HEK293 (cell line): ENCODE measurements around the gene DNAH3.

ENCODE experiments used
- CTCF ChIA-PET: fragments of 350-600 bp; formaldehyde crosslinking; extraction: SDS; loops from one replicate; lab custom pipeline; 2021; ENCODE audit warnings: antibody characterized with exemption; lab: Yijun Ruan, JAX
- POLR2A ChIA-PET: fragments of 300-600 bp; formaldehyde crosslinking; extraction: SDS; loops from one replicate; lab custom pipeline; 2020; ENCODE audit warnings: antibody characterized with exemption, inconsistent platforms; lab: Yijun Ruan, JAX
- H3K27ac ChIP-seq: fragments of 200-500 bp; sonication (Bioruptor generic); 2 replicates; pipeline ENCODE4 v1.5.1; 2014; ENCODE audit warnings: low read depth, low read length, control low read depth, inconsistent platforms; ENCODE audit errors: extremely low read depth
- H3K36me3 ChIP-seq, 2 experiments: fragments of 200-500 bp in 1 of 2; sonication (Bioruptor generic) in 1 of 2; 1 replicate in 1 of 2; 2 replicates in 1 of 2; pipeline ENCODE4 v1.5.1; 2014 to 2017; ENCODE audit warnings: inconsistent platforms in 2 of 2, low read length in 2 of 2; ENCODE audit not compliant: control insufficient read depth in 2 of 2, insufficient read depth in 1 of 2
- H3K4me1 ChIP-seq: fragments of 200-500 bp; sonication (Bioruptor generic); 2 replicates; pipeline ENCODE4 v1.5.1; 2014; ENCODE audit warnings: mild to moderate bottlenecking, low read length, inconsistent platforms; ENCODE audit not compliant: control insufficient read depth, insufficient read depth
- H3K4me3 ChIP-seq: 2 replicates; pipeline ENCODE4 v1.5.1; 2011; ENCODE audit warnings: low read depth, mild to moderate bottlenecking, control low read depth, low read length, moderate library complexity
- H3K9me3 ChIP-seq: fragments of 200-500 bp; sonication (Bioruptor generic); 2 replicates; pipeline ENCODE4 v1.5.1; 2014; ENCODE audit warnings: low read depth, low read length, inconsistent platforms; ENCODE audit not compliant: control insufficient read depth, insufficient read depth
- HOXC10 ChIP-seq: sonication (generic); formaldehyde crosslinking; IDR thresholded peaks from 2 replicates; pipeline ENCODE4 v1.8.1; 2023; ENCODE audit warnings: mild to moderate bottlenecking, missing genetic modification reagents
- KLF16 ChIP-seq: fragments of 450-650 bp; formaldehyde crosslinking; IDR thresholded peaks from 2 replicates; pipeline ENCODE4 v1.5.1; 2017; ENCODE audit warnings: missing biosample characterization, missing genetic modification characterization
- OVOL3 ChIP-seq: fragments of 450-650 bp; formaldehyde crosslinking; IDR thresholded peaks from 2 replicates; pipeline ENCODE4 v1.5.1; 2016; ENCODE audit warnings: missing biosample characterization, missing genetic modification characterization
- SETDB1 ChIP-seq: IDR thresholded peaks from one replicate; pipeline ENCODE4 v1.6.1; 2017; ENCODE audit warnings: mild to moderate bottlenecking, low read length, moderate library complexity, mixed read lengths; ENCODE audit not compliant: insufficient read length
- YY2 ChIP-seq: fragments of 450-650 bp; formaldehyde crosslinking; IDR thresholded peaks from 2 replicates; pipeline ENCODE4 v1.5.1; 2016; ENCODE audit warnings: missing biosample characterization, missing genetic modification characterization
- ZBTB17 ChIP-seq: fragments of 450-650 bp; formaldehyde crosslinking; IDR thresholded peaks from 2 replicates; pipeline ENCODE4 v1.5.1; 2016; ENCODE audit warnings: missing biosample characterization, missing genetic modification characterization
- ZBTB20 ChIP-seq: fragments of 450-650 bp; formaldehyde crosslinking; IDR thresholded peaks from 2 replicates; pipeline ENCODE4 v1.5.1; 2016; ENCODE audit warnings: missing biosample characterization, missing genetic modification characterization
- ZBTB21 ChIP-seq: fragments of 450-650 bp; formaldehyde crosslinking; IDR thresholded peaks from 2 replicates; pipeline ENCODE4 v1.5.1; 2017; ENCODE audit warnings: missing biosample characterization, missing genetic modification characterization
- ZBTB8A ChIP-seq: fragments of 450-650 bp; formaldehyde crosslinking; IDR thresholded peaks from 2 replicates; pipeline ENCODE4 v1.5.1; 2016; ENCODE audit warnings: missing biosample characterization, missing genetic modification characterization
- ZNF114 ChIP-seq: fragments of 450-650 bp; formaldehyde crosslinking; IDR thresholded peaks from 2 replicates; pipeline ENCODE4 v1.5.0; 2017; ENCODE audit warnings: missing biosample characterization, missing genetic modification characterization
- ZNF138 ChIP-seq: fragments of 450-650 bp; formaldehyde crosslinking; IDR thresholded peaks from 2 replicates; pipeline ENCODE4 v1.5.1; 2016; ENCODE audit warnings: missing biosample characterization, missing genetic modification characterization, borderline replicate concordance
- ZNF146 ChIP-seq: fragments of 450-650 bp; formaldehyde crosslinking; IDR thresholded peaks from 2 replicates; pipeline ENCODE4 v1.5.1; 2016; ENCODE audit warnings: missing biosample characterization, missing genetic modification characterization
- ZNF157 ChIP-seq: fragments of 450-650 bp; formaldehyde crosslinking; IDR thresholded peaks from 2 replicates; pipeline ENCODE4 v1.5.1; 2016; ENCODE audit warnings: missing biosample characterization, missing genetic modification characterization
- ZNF174 ChIP-seq: fragments of 450-650 bp; formaldehyde crosslinking; IDR thresholded peaks from 2 replicates; pipeline ENCODE4 v1.5.0; 2017; ENCODE audit warnings: missing biosample characterization, mild to moderate bottlenecking, missing genetic modification characterization
- ZNF175 ChIP-seq: fragments of 450-650 bp; formaldehyde crosslinking; IDR thresholded peaks from 2 replicates; pipeline ENCODE4 v1.5.1; 2016; ENCODE audit warnings: missing biosample characterization, missing genetic modification characterization
- ZNF202 ChIP-seq: fragments of 450-650 bp; formaldehyde crosslinking; IDR thresholded peaks from 2 replicates; pipeline ENCODE4 v1.5.1; 2016; ENCODE audit warnings: missing biosample characterization, missing genetic modification characterization, borderline replicate concordance
- ZNF221 ChIP-seq: fragments of 450-650 bp; formaldehyde crosslinking; IDR thresholded peaks from 2 replicates; pipeline ENCODE4 v1.5.1; 2017; ENCODE audit warnings: missing biosample characterization, missing genetic modification characterization, borderline replicate concordance
- ZNF274 ChIP-seq, 2 experiments: fragments of 200-500 bp in 1 of 2; fragments of 450-650 bp in 1 of 2; sonication (Bioruptor generic) in 1 of 2; formaldehyde crosslinking in 1 of 2; IDR thresholded peaks; 2 replicates each; pipeline versions ENCODE4 v1.5.1 to v1.6.1; 2014 to 2016; ENCODE audit warnings: borderline replicate concordance in 1 of 2, inconsistent platforms in 1 of 2, low read length in 1 of 2, missing biosample characterization in 1 of 2, missing genetic modification characterization in 1 of 2
- ZNF335 ChIP-seq: fragments of 450-650 bp; formaldehyde crosslinking; conservative IDR thresholded peaks from 2 replicates; pipeline ENCODE4 v1.5.1; 2016; ENCODE audit warnings: missing biosample characterization, missing genetic modification characterization
- ZNF623 ChIP-seq: fragments of 450-650 bp; formaldehyde crosslinking; IDR thresholded peaks from 2 replicates; pipeline ENCODE4 v1.5.1; 2016; ENCODE audit warnings: missing biosample characterization, missing genetic modification characterization
- ZNF624 ChIP-seq: fragments of 450-650 bp; formaldehyde crosslinking; IDR thresholded peaks from 2 replicates; pipeline ENCODE4 v1.5.1; 2017; ENCODE audit warnings: missing biosample characterization, missing genetic modification characterization
- ZNF626 ChIP-seq: fragments of 450-650 bp; sonication (Bioruptor Pico); formaldehyde crosslinking; IDR thresholded peaks from 2 replicates; pipeline ENCODE4 v1.5.1; 2018; ENCODE audit warnings: missing biosample characterization, missing genetic modification characterization, inconsistent platforms
- ZNF701 ChIP-seq: fragments of 450-650 bp; formaldehyde crosslinking; IDR thresholded peaks from 2 replicates; pipeline ENCODE4 v1.5.1; 2016; ENCODE audit warnings: missing biosample characterization, missing genetic modification characterization
- TF ChIP-seq, protein P1 (sequence below): fragments of 450-650 bp; formaldehyde crosslinking; IDR thresholded peaks from 2 replicates; pipeline ENCODE4 v1.5.1; 2016; ENCODE audit warnings: missing biosample characterization, missing genetic modification characterization, low read depth
- TF ChIP-seq, protein P2 (sequence below): fragments of 450-650 bp; formaldehyde crosslinking; IDR thresholded peaks from 2 replicates; pipeline ENCODE4 v1.5.1; 2016; ENCODE audit warnings: missing biosample characterization, missing genetic modification characterization
- TF ChIP-seq, protein P3 (sequence below): fragments of 450-650 bp; formaldehyde crosslinking; conservative IDR thresholded peaks from 2 replicates; pipeline ENCODE4 v1.5.1; 2016; ENCODE audit warnings: low read depth, missing biosample characterization, missing genetic modification characterization

The DNAH3 gene

GRCh38 chr16:21179126-21179982 lies 28.7 kb upstream of the DNAH3 start:
- Histone ChIP-seq H3K4me1 (no peaks in the 10 kb centered on the region), H3K4me3 (no peak overlapping the region), H3K36me3 (peaks cover 3 to 35% of the 10 kb centered on the region in 2 experiments; a peak in 2 of 3 replicates), H3K9me3 (no peaks in the 10 kb centered on the region), H3K27ac (no peak overlapping the region)
- POLR2A ChIA-PET = no interaction called here
- CTCF ChIA-PET = interaction anchor here (1.1 kb wide), 1 partner anchor 9 kb away, joined by 3 read pairs; no protein-coding TSS in a partner anchor
- TF ChIP-seq ZNF626 (tag by site-specific recombination) (no peak), ZNF701 (tag by site-specific recombination) (no peak), ZNF175 (tag by site-specific recombination) (no peak), ZNF623 (no peak), KLF16 (tag by site-specific recombination) (no peak), ZNF335 (tag by site-specific recombination) (no peak), ZNF157 (tag by site-specific recombination) (no peak), ZNF221 (tag by site-specific recombination) (no peak), ZNF274 (IDR thresholded peaks at IDR 0.05; ENCODE audit: low read length) (no peak), ZNF274 (tag by site-specific recombination; IDR thresholded peaks at IDR 0.05; ENCODE audit: borderline replicate concordance) (no peak), ZNF146 (tag by site-specific recombination) (no peak), ZBTB20 (no peak), SETDB1 (no peak), HOXC10 (CRISPR knock-in tag) (no peak), OVOL3 (no peak), ZBTB17 (tag by site-specific recombination) (no peak), ZNF624 (no peak), YY2 (tag by site-specific recombination) (no peak)
- TF ChIP-seq, protein P1, sequence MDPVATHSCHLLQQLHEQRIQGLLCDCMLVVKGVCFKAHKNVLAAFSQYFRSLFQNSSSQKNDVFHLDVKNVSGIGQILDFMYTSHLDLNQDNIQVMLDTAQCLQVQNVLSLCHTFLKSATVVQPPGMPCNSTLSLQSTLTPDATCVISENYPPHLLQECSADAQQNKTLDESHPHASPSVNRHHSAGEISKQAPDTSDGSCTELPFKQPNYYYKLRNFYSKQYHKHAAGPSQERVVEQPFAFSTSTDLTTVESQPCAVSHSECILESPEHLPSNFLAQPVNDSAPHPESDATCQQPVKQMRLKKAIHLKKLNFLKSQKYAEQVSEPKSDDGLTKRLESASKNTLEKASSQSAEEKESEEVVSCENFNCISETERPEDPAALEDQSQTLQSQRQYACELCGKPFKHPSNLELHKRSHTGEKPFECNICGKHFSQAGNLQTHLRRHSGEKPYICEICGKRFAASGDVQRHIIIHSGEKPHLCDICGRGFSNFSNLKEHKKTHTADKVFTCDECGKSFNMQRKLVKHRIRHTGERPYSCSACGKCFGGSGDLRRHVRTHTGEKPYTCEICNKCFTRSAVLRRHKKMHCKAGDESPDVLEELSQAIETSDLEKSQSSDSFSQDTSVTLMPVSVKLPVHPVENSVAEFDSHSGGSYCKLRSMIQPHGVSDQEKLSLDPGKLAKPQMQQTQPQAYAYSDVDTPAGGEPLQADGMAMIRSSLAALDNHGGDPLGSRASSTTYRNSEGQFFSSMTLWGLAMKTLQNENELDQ (tag by site-specific recombination) = no peak
- TF ChIP-seq, protein P2, sequence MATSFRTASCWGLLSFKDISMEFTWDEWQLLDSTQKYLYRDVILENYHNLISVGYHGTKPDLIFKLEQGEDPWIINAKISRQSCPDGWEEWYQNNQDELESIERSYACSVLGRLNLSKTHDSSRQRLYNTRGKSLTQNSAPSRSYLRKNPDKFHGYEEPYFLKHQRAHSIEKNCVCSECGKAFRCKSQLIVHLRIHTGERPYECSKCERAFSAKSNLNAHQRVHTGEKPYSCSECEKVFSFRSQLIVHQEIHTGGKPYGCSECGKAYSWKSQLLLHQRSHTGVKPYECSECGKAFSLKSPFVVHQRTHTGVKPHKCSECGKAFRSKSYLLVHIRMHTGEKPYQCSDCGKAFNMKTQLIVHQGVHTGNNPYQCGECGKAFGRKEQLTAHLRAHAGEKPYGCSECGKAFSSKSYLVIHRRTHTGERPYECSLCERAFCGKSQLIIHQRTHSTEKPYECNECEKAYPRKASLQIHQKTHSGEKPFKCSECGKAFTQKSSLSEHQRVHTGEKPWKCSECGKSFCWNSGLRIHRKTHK (tag by site-specific recombination) = no peak

GRCh38 chr16:21175397-21175796 lies 24.8 kb upstream of the DNAH3 start:
- Histone ChIP-seq H3K4me3 (no peak overlapping the region), H3K27ac (no peak overlapping the region), H3K36me3 (peaks cover 3 to 35% of the 10 kb centered on the region in 2 experiments; a peak in 2 of 3 replicates), H3K4me1 (no peaks in the 10 kb centered on the region), H3K9me3 (no peaks in the 10 kb centered on the region)
- ChIA-PET CTCF (interaction anchor here (0.6 to 1.9 kb wide), 2 partner anchors 13 to 22 kb away, joined by 5 to 6 read pairs; no protein-coding TSS in a partner anchor), POLR2A (no interaction called here)
- no peak for TF ChIP-seq ZNF138 (tag by site-specific recombination)
- no peak for TF ChIP-seq ZNF114 (tag by site-specific recombination)
- TF ChIP-seq ZBTB8A (tag by site-specific recombination) = no peak
- no peak for TF ChIP-seq ZBTB21 (tag by site-specific recombination)
- TF ChIP-seq ZNF202 = no peak
- TF ChIP-seq, protein P3, sequence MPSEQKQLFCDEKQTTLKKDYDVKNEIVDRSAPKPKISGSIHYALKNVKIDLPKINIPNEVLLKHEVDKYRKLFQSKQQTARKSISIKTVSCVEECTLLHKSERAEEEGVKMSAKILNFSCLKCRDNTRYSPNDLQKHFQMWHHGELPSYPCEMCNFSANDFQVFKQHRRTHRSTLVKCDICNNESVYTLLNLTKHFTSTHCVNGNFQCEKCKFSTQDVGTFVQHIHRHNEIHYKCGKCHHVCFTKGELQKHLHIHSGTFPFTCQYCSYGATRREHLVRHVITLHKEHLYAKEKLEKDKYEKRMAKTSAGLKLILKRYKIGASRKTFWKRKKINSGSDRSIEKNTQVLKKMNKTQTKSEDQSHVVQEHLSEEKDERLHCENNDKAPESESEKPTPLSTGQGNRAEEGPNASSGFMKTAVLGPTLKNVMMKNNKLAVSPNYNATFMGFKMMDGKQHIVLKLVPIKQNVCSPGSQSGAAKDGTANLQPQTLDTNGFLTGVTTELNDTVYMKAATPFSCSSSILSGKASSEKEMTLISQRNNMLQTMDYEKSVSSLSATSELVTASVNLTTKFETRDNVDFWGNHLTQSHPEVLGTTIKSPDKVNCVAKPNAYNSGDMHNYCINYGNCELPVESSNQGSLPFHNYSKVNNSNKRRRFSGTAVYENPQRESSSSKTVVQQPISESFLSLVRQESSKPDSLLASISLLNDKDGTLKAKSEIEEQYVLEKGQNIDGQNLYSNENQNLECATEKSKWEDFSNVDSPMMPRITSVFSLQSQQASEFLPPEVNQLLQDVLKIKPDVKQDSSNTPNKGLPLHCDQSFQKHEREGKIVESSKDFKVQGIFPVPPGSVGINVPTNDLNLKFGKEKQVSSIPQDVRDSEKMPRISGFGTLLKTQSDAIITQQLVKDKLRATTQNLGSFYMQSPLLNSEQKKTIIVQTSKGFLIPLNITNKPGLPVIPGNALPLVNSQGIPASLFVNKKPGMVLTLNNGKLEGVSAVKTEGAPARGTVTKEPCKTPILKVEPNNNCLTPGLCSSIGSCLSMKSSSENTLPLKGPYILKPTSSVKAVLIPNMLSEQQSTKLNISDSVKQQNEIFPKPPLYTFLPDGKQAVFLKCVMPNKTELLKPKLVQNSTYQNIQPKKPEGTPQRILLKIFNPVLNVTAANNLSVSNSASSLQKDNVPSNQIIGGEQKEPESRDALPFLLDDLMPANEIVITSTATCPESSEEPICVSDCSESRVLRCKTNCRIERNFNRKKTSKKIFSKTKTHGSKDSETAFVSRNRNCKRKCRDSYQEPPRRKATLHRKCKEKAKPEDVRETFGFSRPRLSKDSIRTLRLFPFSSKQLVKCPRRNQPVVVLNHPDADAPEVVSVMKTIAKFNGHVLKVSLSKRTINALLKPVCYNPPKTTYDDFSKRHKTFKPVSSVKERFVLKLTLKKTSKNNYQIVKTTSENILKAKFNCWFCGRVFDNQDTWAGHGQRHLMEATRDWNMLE = no peak
- TF ChIP-seq ZNF174 = no peak
